ENCODE measurements around the gene WDR72. TPM values are rescaled to one million over a fixed set of nuclear protein-coding genes. Genes with fewer than 3 reads are reported as not detected.

Gene WDR72
- total RNA-seq, 2 experiments from 2014 or later: not detected

GRCh38 chr15:53525894-53526293 lies 233.6 kb downstream of the WDR72 start:
- ATAC-seq (ENCODE audit: low read depth): no peak
- H3K36me3 Mint-ChIP-seq: no peaks in the 10 kb centered on the region
- POLR2A ChIA-PET: no interaction called here

GRCh38 chr15:53522991-53523390 lies 236.5 kb downstream of the WDR72 start:
- DNase-seq (no peak), ATAC-seq (ENCODE audit: low read depth) (no peak)
- H3K27ac Mint-ChIP-seq: no peak overlapping the region
- no peak overlapping the region for H3K4me3 Mint-ChIP-seq
- POLR2A ChIA-PET: no interaction called here
- no peaks in the 10 kb centered on the region for H3K9me3 Mint-ChIP-seq
- no peaks in the 10 kb centered on the region for H3K36me3 Mint-ChIP-seq
- H3K27me3 Mint-ChIP-seq: no peaks in the 10 kb centered on the region
- H3K4me1 Mint-ChIP-seq: no peaks in the 10 kb centered on the region

More at GRCh38 chr15:53525894-53526293, 233.6 kb downstream of the WDR72 start:
- Mint-ChIP-seq H3K27me3 (no peaks in the 10 kb centered on the region), H3K4me1 (no peaks in the 10 kb centered on the region), H3K9me3 (no peaks in the 10 kb centered on the region), H3K4me3 (no peak overlapping the region), H3K27ac (no peak overlapping the region)
- DNase-seq: no peak

DNA sequence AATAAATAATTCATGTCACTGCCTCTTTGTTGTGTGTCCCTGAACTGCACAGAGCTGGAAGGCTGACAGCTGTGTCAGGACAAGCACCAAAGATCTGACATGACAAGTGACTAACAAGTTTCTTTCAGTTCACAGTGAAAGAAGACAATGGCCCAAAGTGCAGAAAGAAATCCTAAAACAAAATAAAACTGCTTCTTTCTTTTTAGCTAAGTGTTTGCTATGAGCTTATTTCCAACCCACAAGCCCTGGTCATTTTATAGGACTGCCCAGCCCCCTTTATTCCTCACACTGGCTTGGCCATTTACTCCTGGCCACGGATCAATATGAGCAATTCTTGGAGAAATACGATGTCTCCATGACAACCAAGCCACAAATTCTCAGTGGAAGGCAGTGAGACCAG lies 238.5 kb downstream of the WDR72 start:
- no peak for ATAC-seq (ENCODE audit: low read depth)
- no peak for DNase-seq
- POLR2A ChIA-PET: no interaction called here
- no peak overlapping the region for H3K27ac Mint-ChIP-seq
- H3K4me3 Mint-ChIP-seq: no peak overlapping the region
- H3K36me3 Mint-ChIP-seq: no peaks in the 10 kb centered on the region
- H3K9me3 Mint-ChIP-seq: no peaks in the 10 kb centered on the region
- no peaks in the 10 kb centered on the region for H3K4me1 Mint-ChIP-seq
- no peaks in the 10 kb centered on the region for H3K27me3 Mint-ChIP-seq

- no peak for DNase-seq
- no peak for ATAC-seq (ENCODE audit: low read depth)
- Mint-ChIP-seq H3K4me1 (no peaks in the 10 kb centered on the region), H3K4me3 (no peak overlapping the region), H3K9me3 (no peaks in the 10 kb centered on the region), H3K27me3 (no peaks in the 10 kb centered on the region), H3K27ac (no peak overlapping the region), H3K36me3 (no peaks in the 10 kb centered on the region)
- POLR2A ChIA-PET: no interaction called here
These were observed 246.0 kb downstream of the WDR72 start for GRCh38 chr15:53513431-53513830.

DNA sequence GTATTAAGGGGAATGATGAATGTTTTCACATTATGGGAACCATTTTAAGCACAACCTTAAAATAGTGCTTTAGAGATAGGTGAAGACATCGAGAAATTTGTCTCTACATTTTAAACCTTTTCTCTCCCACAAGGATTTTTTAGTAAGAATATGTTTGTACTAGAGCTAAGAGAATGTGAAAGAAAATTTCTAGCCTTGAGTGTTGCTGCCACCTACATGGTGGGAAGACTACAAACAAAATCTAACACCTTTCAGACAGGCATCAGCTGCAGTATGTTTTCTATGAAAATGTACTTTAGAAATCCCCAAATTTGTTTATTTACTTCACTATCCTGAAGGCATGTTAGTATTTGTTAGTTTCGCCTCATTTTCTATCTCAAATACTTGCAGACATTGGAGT lies 247.4 kb downstream of the WDR72 start:
- DNase-seq (no peak), ATAC-seq (ENCODE audit: low read depth) (no peak)
- POLR2A ChIA-PET: no interaction called here
- Mint-ChIP-seq H3K4me3 (no peak overlapping the region), H3K4me1 (no peaks in the 10 kb centered on the region), H3K27ac (no peak overlapping the region), H3K9me3 (no peaks in the 10 kb centered on the region), H3K36me3 (no peaks in the 10 kb centered on the region), H3K27me3 (peaks cover 3% of the 10 kb centered on the region)

- no peak for ATAC-seq (ENCODE audit: low read depth)
- POLR2A ChIA-PET: no interaction called here
- Mint-ChIP-seq H3K36me3 (no peaks in the 10 kb centered on the region), H3K4me1 (no peaks in the 10 kb centered on the region), H3K4me3 (no peak overlapping the region), H3K27ac (no peak overlapping the region), H3K9me3 (no peaks in the 10 kb centered on the region), H3K27me3 (peaks cover 3% of the 10 kb centered on the region)
- no peak for DNase-seq
These were observed 248.3 kb downstream of the WDR72 start for GRCh38 chr15:53511175-53511574.

GRCh38 chr15:53506370-53506769 lies 253.1 kb downstream of the WDR72 start:
- POLR2A ChIA-PET: no interaction called here
- peaks cover 3% of the 10 kb centered on the region for H3K27me3 Mint-ChIP-seq
- no peaks in the 10 kb centered on the region for H3K4me1 Mint-ChIP-seq
- H3K9me3 Mint-ChIP-seq: peaks cover 2% of the 10 kb centered on the region
- DNase-seq: no peak
- H3K27ac Mint-ChIP-seq: no peak overlapping the region
- no peak overlapping the region for H3K4me3 Mint-ChIP-seq
- ATAC-seq (ENCODE audit: low read depth): no peak
- H3K36me3 Mint-ChIP-seq: no peaks in the 10 kb centered on the region

DNA sequence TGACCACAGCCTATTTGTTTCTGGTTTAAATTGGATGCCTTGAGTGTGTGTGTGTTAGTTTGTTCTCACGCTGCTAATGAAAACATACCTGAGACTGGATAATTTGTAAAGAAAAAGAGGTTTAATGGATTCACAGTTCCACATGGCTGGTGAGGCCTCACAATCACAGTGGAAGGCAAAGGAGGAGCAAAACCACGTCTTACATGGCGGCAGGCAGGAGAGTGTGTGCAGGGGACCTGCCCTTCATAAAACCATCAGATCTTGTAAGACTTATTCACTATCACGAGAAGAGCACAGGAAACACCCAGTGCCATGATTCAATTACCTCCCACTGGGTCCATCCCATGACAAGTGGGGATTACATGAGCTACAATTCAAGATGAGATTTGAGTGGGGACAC lies 260.5 kb downstream of the WDR72 start:
- no peak overlapping the region for H3K4me3 Mint-ChIP-seq
- ATAC-seq (ENCODE audit: low read depth) (no peak), DNase-seq (no peak)
- no peaks in the 10 kb centered on the region for H3K27me3 Mint-ChIP-seq
- POLR2A ChIA-PET: no interaction called here
- H3K4me1 Mint-ChIP-seq: no peaks in the 10 kb centered on the region
- H3K27ac Mint-ChIP-seq: no peak overlapping the region
- H3K36me3 Mint-ChIP-seq: no peaks in the 10 kb centered on the region
- H3K9me3 Mint-ChIP-seq: peaks cover 1% of the 10 kb centered on the region

- no peak overlapping the region for H3K4me3 Mint-ChIP-seq
- ATAC-seq (ENCODE audit: low read depth) (no peak), DNase-seq (no peak)
- H3K27me3 Mint-ChIP-seq: no peaks in the 10 kb centered on the region
- no peaks in the 10 kb centered on the region for H3K4me1 Mint-ChIP-seq
- no peak overlapping the region for H3K27ac Mint-ChIP-seq
- H3K36me3 Mint-ChIP-seq: no peaks in the 10 kb centered on the region
- H3K9me3 Mint-ChIP-seq: no peaks in the 10 kb centered on the region
- POLR2A ChIA-PET: no interaction called here
These were observed 269.1 kb downstream of the WDR72 start for GRCh38 chr15:53490341-53490740.

DNA sequence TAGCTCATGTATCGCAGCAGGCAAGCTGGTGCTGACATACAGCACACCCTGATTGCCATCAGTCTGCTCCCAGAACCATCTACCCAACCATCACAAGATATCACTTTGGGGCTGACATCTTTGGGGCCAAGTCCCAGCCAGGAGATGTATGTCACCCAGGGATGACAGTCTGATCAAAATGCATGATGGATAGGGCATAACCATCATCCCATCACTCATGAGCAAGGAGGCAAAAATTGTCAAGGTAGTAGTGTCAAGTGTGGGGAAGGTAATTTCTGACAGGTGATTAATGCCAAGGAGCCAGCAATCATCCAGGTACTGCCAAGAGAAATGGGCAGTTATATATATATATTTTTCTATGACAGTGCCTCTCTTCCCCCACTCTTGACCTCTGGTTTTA lies 277.4 kb downstream of the WDR72 start:
- POLR2A ChIA-PET: no interaction called here
- no peak overlapping the region for H3K4me3 Mint-ChIP-seq
- DNase-seq: no peak
- H3K9me3 Mint-ChIP-seq: no peaks in the 10 kb centered on the region
- H3K4me1 Mint-ChIP-seq: no peaks in the 10 kb centered on the region
- no peaks in the 10 kb centered on the region for H3K27me3 Mint-ChIP-seq
- no peak overlapping the region for H3K27ac Mint-ChIP-seq
- no peaks in the 10 kb centered on the region for H3K36me3 Mint-ChIP-seq
- ATAC-seq (ENCODE audit: low read depth): no peak

- H3K4me1 Mint-ChIP-seq: no peaks in the 10 kb centered on the region
These were observed 281.3 kb downstream of the WDR72 start for GRCh38 chr15:53477981-53478766.

GRCh38 chr15:53473886-53474285 lies 285.6 kb downstream of the WDR72 start:
- no peak for DNase-seq
- Mint-ChIP-seq H3K36me3 (no peaks in the 10 kb centered on the region), H3K27ac (no peak overlapping the region), H3K9me3 (peaks cover 4% of the 10 kb centered on the region), H3K4me1 (no peaks in the 10 kb centered on the region), H3K27me3 (no peaks in the 10 kb centered on the region), H3K4me3 (no peak overlapping the region)
- POLR2A ChIA-PET: no interaction called here
- ATAC-seq (ENCODE audit: low read depth): no peak

More at GRCh38 chr15:53477981-53478766, 281.3 kb downstream of the WDR72 start:
- no peak for DNase-seq
- H3K36me3 Mint-ChIP-seq: no peaks in the 10 kb centered on the region
- H3K27me3 Mint-ChIP-seq: no peaks in the 10 kb centered on the region
- POLR2A ChIA-PET: no interaction called here
- no peak for ATAC-seq (ENCODE audit: low read depth)
- no peaks in the 10 kb centered on the region for H3K9me3 Mint-ChIP-seq
- H3K4me3 Mint-ChIP-seq: no peak overlapping the region
- H3K27ac Mint-ChIP-seq: no peak overlapping the region

- H3K4me1 Mint-ChIP-seq: no peaks in the 10 kb centered on the region
- no peak for ATAC-seq (ENCODE audit: low read depth)
- H3K36me3 Mint-ChIP-seq: no peaks in the 10 kb centered on the region
- DNase-seq: no peak
- no peak overlapping the region for H3K27ac Mint-ChIP-seq
- H3K4me3 Mint-ChIP-seq: no peak overlapping the region
- peaks cover 4% of the 10 kb centered on the region for H3K9me3 Mint-ChIP-seq
- no peaks in the 10 kb centered on the region for H3K27me3 Mint-ChIP-seq
- POLR2A ChIA-PET: no interaction called here
These were observed 286.0 kb downstream of the WDR72 start for GRCh38 chr15:53473435-53473834.

DNA sequence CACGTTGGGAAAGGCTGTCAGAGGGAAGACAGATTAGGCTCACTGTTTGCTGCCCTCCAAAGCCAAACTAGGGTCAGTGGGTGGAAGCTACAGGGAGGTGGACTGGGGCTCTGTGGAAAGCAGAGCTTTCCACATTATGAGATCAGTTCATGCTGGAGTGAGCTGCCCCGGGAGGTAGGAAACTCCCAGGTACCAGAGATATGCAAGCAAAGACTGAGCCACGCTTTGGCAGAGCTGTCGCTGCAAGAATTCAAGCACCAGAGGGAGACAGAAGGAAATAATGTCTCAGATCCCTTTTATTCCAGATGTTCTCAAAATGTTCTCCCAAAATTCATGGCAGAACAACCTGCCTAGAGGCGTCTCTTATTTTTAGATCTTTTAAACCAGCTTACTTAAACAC lies 286.6 kb downstream of the WDR72 start:
- H3K27ac Mint-ChIP-seq: no peak overlapping the region
- POLR2A ChIA-PET: no interaction called here
- peaks cover 4% of the 10 kb centered on the region for H3K9me3 Mint-ChIP-seq
- H3K4me3 Mint-ChIP-seq: no peak overlapping the region
- no peak for DNase-seq
- no peaks in the 10 kb centered on the region for H3K36me3 Mint-ChIP-seq
- H3K4me1 Mint-ChIP-seq: no peaks in the 10 kb centered on the region
- no peaks in the 10 kb centered on the region for H3K27me3 Mint-ChIP-seq
- no peak for ATAC-seq (ENCODE audit: low read depth)

DNA sequence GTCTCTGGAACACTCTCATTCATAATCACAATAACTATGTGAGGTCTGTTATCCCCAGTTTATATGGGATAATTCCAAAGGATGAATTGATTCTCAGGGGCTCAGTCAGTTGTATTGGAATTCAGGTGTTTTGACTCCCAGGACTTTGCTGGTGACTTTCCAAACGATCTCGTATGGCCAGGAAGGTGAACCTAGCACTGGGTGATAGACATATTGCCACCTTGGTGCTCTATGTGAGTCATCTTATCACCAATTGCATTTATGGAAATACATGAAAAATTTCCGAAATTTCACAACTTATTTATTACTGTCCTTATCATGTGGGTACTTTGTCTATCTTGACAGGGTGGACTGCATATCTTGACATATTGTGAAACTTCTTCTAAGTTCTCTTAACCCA lies 287.3 kb downstream of the WDR72 start:
- peaks cover 4% of the 10 kb centered on the region for H3K9me3 Mint-ChIP-seq
- no peak overlapping the region for H3K27ac Mint-ChIP-seq
- no peak overlapping the region for H3K4me3 Mint-ChIP-seq
- no peak for ATAC-seq (ENCODE audit: low read depth)
- POLR2A ChIA-PET: no interaction called here
- no peak for DNase-seq
- H3K27me3 Mint-ChIP-seq: no peaks in the 10 kb centered on the region
- no peaks in the 10 kb centered on the region for H3K4me1 Mint-ChIP-seq
- H3K36me3 Mint-ChIP-seq: no peaks in the 10 kb centered on the region
